ENCODE results near the gene SLC25A45.

Gene SLC25A45

GRCh38 chr11:65404638-65405339, 22.3 kb upstream of the SLC25A45 start:
- no peak for DNase-seq (ENCODE audit: low read depth in 2 of 2)

- no peak for DNase-seq (ENCODE audit: low read depth in 2 of 2)
These were observed 21.8 kb upstream of the SLC25A45 start for GRCh38 chr11:65404210-65404609.

GRCh38 chr11:65403607-65404121, 21.2 kb upstream of the SLC25A45 start:
- no peak for DNase-seq (ENCODE audit: low read depth in 2 of 2)

- no peak for DNase-seq (ENCODE audit: low read depth in 2 of 2)
These were observed 20.3 kb upstream of the SLC25A45 start for GRCh38 chr11:65402790-65403189.

GRCh38 chr11:65401803-65402248, 19.4 kb upstream of the SLC25A45 start:
- no peak for DNase-seq (ENCODE audit: low read depth in 2 of 2)

- no peak for DNase-seq (ENCODE audit: low read depth in 2 of 2)
These were observed 18.8 kb upstream of the SLC25A45 start for GRCh38 chr11:65401073-65401802.

GRCh38 chr11:65400307-65401072, 18.0 kb upstream of the SLC25A45 start:
- DNase-seq (ENCODE audit: low read depth in 2 of 2), result no peak

GRCh38 chr11:65399845-65400244, 17.4 kb upstream of the SLC25A45 start:
- no peak for DNase-seq (ENCODE audit: low read depth in 2 of 2)

GRCh38 chr11:65399249-65399648, 16.8 kb upstream of the SLC25A45 start:
- DNase-seq (ENCODE audit: low read depth in 2 of 2), result no peak

- DNase-seq (ENCODE audit: low read depth in 2 of 2), result no peak
These were observed 16.0 kb upstream of the SLC25A45 start for GRCh38 chr11:65398362-65398910.

GRCh38 chr11:65396769-65397745, 14.6 kb upstream of the SLC25A45 start:
- no peak for DNase-seq (ENCODE audit: low read depth in 2 of 2)

- no peak for DNase-seq (ENCODE audit: low read depth in 2 of 2)
These were observed 13.6 kb upstream of the SLC25A45 start for GRCh38 chr11:65395961-65396530.

- no peak for DNase-seq (ENCODE audit: low read depth in 2 of 2)
These were observed 11.7 kb upstream of the SLC25A45 start for GRCh38 chr11:65394125-65394536.

GRCh38 chr11:65393513-65394079, 11.2 kb upstream of the SLC25A45 start:
- no peak for DNase-seq (ENCODE audit: low read depth in 2 of 2)

GRCh38 chr11:65392899-65393298, 10.5 kb upstream of the SLC25A45 start:
- DNase-seq (ENCODE audit: low read depth in 2 of 2), result no peak

- DNase-seq (ENCODE audit: low read depth in 2 of 2), result no peak
These were observed 9.9 kb upstream of the SLC25A45 start for GRCh38 chr11:65392186-65392829.

GRCh38 chr11:65390996-65391395, 8.6 kb upstream of the SLC25A45 start:
- DNase-seq (ENCODE audit: low read depth in 2 of 2), result no peak

GRCh38 chr11:65390099-65390941, 7.9 kb upstream of the SLC25A45 start:
- DNase-seq (ENCODE audit: low read depth in 2 of 2), result no peak
